GM23338 (cell line): Measurements from ENCODE around the gene F3.

Source experiments
- CREB1 ChIP-seq: fragments of 250-450 bp; sonication (Bioruptor Pico); IDR thresholded peaks from 2 replicates; pipeline ENCODE4 v1.5.0; 2020; ENCODE audit warnings: low read depth, mild to moderate bottlenecking, moderate library complexity
- CTCF ChIP-seq, 2 experiments: fragments of 200-600 bp in 1 of 2; sonication (generic) in 1 of 2; conservative IDR thresholded peaks; 2 replicates each; pipeline versions ENCODE4 v1.5.1 to v1.6.1; 2016 to 2017; ENCODE audit warnings: antibody characterized with exemption in 2 of 2, low read depth in 2 of 2, mild to moderate bottlenecking in 2 of 2, moderate library complexity in 1 of 2
- EZH2phosphoT487 ChIP-seq: fragments of 200-600 bp; sonication (generic); IDR thresholded peaks from one replicate; pipeline ENCODE4 v1.8.1; 2018; ENCODE audit warnings: antibody characterized with exemption; ENCODE audit not compliant: unreplicated experiment
- POLR2AphosphoS5 ChIP-seq: IDR thresholded peaks from 2 replicates; pipeline ENCODE4 v1.6.1; 2016; ENCODE audit warnings: antibody characterized with exemption, low read depth

GRCh38 chr1:94579876-94580294, 38.3 kb upstream of the F3 start:
- TF ChIP-seq CTCF (conservative IDR thresholded peaks at IDR 0.05; ENCODE audit: low read depth in 2 of 2) (no peak), CREB1 (CRISPR knock-in tag) (no peak), POLR2AphosphoS5 (no peak), EZH2phosphoT487 (no peak)
